ENCODE data around the gene OR8B4.
"Not testable (repeated sequence)": the region's sequence is repeated elsewhere in the genome, so short reads cannot be mapped to it uniquely, and the experiment has no call there.

OR8B4 gene

DNA sequence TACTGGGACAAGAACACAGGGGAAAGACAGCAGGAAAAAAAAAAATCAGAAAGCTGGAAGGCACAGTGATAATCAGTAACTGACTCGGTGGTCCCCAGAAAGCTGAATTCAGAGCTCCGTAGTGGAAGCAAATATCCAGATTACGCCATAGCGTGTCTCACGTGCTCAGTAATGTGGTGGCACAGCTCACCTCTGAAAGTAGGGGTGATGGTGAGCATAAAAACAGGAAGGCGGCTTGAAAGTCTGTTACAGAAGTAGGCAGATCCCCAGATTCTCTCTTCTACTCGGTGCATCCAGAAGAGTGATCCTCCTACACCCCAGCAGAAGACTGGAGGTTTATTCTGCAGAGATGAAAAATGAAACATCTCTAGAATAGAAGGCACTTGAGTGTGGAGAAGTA, 14.8 kb downstream of the OR8B4 start:
- DNase-seq (ENCODE audit: extremely low read depth in 1 of 2, low read depth in 1 of 2), result no peak

DNA sequence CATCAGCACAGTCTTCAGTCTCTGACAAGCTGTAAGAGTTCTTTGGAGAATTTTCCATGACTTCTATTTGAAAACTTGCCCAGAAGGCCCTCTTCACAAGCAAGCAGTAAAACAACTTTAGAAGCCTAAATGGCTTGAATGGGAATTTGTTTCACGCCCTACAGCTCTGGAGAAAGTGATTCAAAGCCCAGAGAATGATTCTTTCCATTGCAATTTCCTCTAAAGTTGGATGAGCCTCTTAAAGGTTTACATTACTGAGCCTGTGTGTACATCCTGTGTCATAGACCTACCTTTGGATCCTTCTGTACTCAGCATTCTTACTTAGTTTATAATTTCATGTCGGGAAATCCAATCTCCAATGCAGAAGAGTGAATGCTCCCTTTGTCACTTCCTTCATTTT, 19.1 kb downstream of the OR8B4 start:
- no peak for DNase-seq (ENCODE audit: extremely low read depth in 1 of 2, low read depth in 1 of 2)

DNA sequence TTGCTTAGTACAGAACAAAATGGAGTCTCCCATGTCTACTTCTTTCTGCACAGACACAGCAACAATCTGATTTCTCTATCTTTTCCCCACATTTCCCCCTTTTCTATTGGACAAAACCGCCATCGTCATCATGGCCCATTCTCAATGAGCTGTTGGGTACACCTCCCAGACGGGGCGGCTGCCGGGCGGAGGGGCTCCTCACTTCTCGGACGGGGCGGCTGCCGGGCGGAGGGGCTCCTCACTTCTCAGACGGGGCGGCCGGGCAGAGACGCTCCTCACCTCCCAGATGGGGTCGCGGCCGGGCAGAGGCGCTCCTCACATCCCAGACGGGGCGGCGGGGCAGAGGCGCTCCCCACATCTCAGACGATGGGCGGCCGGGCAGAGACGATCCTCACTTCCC, 21.5 kb downstream of the OR8B4 start:
- DNase-seq (ENCODE audit: extremely low read depth in 1 of 2, low read depth in 1 of 2), result not testable (repeated sequence)

DNA sequence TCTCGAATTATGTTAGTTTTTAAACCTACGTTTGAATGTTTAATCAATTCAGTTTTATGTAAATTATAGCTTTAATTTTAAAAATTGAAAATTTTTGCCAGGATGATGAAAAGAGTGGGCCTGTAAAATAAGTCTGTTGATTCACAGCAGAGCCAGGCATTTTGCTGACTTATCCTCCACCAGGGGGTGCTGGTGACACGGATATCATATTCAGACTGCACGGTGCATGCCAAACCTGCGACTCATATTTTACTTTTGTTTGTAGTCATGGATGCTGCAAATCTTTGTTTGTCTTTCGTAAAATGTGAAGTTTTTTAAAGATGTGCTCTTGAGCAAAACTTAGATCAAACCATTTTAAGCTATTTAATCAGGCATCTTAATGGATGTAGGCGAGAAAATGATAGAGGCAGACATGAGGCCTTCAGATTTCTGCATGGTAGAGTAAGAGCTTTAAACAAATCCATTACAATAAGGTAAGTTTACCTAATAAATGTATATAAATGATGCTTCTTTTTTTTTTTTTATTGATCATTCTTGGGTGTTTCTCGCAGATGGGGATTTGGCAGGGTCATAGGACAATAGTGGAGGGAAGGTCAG, 22.2 kb downstream of the OR8B4 start:
- DNase-seq (ENCODE audit: extremely low read depth in 1 of 2, low read depth in 1 of 2), result peak in 1 of 2 donors; percentile 37

DNA sequence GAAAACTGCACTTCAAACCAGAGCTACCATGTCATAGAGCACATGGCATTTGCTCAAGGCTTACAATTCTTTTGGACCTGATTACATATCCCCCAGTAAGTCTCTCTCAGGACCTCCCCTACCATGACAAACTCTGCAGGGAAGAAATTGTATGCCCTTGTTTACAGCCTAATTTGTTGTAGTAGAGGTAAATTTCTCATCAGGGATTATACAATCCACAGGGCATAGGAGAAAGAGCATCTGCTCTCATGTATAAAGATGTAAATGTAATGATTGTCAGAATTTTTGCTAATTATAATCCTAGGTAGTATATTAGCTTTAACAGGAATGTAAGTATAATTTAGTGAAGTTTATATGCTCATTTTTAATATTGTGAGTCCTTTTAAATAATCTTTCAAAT, 25.7 kb downstream of the OR8B4 start, which contains the start of gene OR8B3:
TSS of gene OR8B3 (minus strand) at position 101 of the 400 bp plus-strand sequence. CDS start 1,673 bp downstream, outside the sequence.
- DNase-seq (ENCODE audit: extremely low read depth in 1 of 2, low read depth in 1 of 2), result no peak

DNA sequence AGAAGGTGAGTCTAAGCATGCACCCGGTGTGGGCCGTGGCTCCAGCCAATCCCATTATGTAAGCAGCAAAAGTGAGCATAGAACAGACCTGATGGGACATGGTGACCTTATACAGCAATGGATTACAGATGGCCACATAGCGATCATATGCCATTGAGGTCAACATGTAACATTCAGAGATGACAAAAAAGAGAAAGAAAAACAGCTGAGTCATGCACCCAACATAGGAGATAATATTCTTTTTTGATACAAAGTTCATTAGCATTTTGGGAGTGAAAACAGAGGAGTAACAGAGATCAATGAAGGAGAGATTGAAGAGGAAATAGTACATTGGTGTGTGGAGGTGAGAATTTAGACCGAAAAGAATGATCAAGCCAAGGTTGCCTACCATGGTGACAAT, 27.8 kb downstream of the OR8B4 start:
- DNase-seq (ENCODE audit: extremely low read depth in 1 of 2, low read depth in 1 of 2), result not testable (repeated sequence)

DNA sequence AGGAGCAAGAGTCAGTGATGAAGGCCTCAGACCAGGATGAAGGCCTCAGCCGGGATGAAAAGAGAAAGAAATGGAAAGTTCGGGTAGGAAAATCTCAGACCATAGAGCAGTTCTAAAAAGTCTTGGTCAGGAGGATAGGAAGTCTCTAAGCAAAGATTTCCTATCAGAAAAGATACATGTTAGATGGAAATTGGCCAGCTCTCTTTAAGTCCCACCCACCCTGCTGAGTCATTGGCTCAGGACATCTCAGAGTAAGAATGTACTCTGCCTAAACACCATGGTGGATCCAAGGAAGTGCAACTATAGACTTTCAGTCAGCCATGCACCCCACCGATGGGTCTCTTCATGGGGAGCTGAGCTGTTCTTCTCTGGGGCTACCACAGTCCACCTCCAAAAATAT, 30.3 kb downstream of the OR8B4 start:
- DNase-seq (ENCODE audit: extremely low read depth in 1 of 2, low read depth in 1 of 2), result no peak

DNA sequence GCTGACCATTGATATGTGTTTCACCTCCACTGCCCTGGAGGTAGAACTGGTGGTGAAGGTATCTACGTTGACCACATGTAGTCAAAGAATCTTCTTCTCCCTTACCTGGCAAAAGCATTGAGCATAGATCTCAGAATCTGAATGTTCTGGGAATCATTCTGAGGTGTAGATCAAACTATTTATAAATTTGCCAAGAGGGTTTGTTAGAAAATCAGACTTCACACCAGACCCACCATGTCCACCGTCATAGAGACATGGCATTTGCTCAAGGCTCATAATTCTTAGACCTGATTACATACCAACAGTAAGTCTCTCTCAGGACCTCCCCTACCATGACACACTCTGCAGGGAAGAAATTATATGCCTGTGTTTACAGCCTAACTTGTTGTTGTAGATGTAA, 40.3 kb downstream of the OR8B4 start, which contains the start of gene OR8B2:
TSS of gene OR8B2 (minus strand) at position 101 of the 400 bp plus-strand sequence. CDS start 1,156 bp downstream, outside the sequence.
- DNase-seq (ENCODE audit: extremely low read depth in 1 of 2, low read depth in 1 of 2), result no peak

DNA sequence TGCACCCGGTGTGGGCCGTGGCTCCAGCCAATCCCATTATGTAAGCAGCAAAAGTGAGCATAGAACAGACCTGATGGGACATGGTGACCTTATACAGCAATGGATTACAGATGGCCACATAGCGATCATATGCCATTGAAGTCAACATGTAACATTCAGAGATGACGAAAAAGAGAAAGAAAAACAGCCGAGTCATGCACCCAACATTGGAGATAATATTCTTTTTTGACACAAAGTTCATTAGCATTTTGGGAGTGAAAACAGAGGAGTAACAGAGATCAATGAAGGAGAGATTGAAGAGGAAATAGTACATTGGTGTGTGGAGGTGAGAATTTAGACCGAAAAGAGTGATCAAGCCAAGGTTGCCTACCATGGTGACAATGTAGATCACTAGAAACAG, 41.8 kb downstream of the OR8B4 start:
- not testable (repeated sequence) for DNase-seq (ENCODE audit: extremely low read depth in 1 of 2, low read depth in 1 of 2)

DNA sequence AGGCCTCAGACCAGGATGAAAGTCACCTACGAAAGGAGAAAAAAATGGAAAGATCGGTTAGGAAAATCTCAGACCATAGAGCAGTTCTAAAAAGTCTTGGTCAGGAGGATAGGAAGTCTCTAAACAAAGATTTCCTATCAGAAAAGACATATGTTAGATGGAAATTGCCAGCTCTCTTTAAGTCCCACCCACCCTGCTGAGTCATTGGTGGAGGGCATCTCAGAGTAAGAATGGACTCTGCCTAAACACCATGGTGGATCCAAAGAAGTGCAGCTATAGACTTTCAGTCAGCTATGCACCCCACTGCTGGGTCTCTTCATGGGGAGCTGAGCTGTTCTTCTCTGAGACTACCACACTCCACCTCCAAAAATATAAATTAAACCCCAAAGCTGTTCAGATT, 44.1 kb downstream of the OR8B4 start:
- no peak for DNase-seq (ENCODE audit: extremely low read depth in 1 of 2, low read depth in 1 of 2)

DNA sequence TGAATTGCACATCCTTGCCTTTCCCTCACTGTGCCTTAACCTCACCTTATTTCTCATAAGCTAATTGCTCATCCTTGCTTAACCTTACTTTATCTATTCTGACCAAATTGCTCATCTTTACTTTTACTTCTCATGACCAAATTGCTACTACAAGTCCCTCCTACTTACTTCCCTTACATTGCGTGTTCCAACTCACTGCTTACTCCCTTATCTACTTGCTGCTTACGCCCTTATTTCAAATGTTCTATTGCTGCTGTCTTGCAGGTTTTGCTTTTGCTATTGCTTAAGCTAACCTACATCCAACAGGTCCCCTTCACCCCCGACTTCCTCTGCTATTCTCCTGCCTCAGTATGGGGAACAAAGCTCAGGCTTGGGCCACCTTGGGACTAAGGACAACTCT, 48.4 kb downstream of the OR8B4 start:
- DNase-seq (ENCODE audit: extremely low read depth in 1 of 2, low read depth in 1 of 2), result no peak
